ENCODE results near the gene DISP2.

- TF ChIP-seq CTCF (IDR thresholded peaks at IDR 0.05): no peak
- no peak for TF ChIP-seq POLR2A (IDR thresholded peaks at IDR 0.05)
- no peak for TF ChIP-seq POLR2AphosphoS5 (IDR thresholded peaks at IDR 0.05)
Measured at GRCh38 chr15:40334541-40334940, 23.5 kb upstream of the DISP2 start.
